ENCODE measurements around the gene ATF4.

DNA sequence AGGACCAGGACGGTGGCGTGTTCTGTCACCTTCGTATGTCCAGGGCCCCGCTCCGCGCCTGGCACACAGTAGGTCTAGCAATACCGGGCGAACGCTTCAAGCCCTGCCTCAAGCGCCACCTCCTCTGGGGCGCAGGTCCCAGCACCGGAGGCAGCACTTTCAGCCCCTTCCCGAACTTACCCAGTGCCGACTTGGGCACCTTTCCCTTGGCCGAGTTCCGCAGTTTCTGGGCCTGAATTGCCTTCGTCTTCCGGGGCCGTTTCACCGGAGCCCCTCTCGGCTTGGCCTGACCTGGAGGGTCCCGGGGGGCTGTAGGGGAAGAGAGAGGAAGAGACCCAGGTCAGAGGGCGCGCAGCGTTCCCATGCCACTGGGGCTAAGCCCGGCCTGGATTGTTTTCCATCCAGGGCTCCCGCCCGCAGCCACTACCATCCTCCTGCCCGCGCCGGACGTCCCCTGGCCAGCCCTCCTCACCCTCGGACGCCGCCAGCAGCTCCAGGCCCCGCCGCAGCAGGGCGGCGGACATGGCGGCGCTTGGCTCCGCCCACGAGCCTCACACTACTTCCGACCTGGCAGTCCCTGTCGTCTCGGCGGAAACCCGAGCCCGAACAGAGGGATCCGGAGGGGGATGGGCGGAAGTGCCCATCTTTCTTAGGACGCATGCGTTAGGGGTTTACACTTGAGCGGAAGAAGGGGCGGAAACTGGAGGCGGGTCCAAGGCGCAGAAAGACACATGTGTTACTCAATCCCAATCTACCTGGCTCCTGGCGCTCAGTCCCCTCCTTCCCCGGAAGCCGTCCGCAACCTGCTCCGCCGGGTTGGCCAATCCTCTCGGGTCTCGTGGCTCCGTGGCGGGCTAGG lies 12.1 kb downstream of the ATF4 start, which contains the start of gene RPS19BP1:
- peak; percentile 18 for TF ChIP-seq CTCF (IDR thresholded peaks at IDR 0.05; ENCODE audit: low read depth, low read length, poor library complexity, severe bottlenecking)
- no peak for TF ChIP-seq EZH2phosphoT487 (IDR thresholded peaks at IDR 0.05; ENCODE audit: borderline replicate concordance, low read length)

Measured in DOHH2 (cell line).